Nephron progenitor cell (in vitro differentiated cells): ENCODE results near the gene TRIM39.

Experiments
- DNase-seq: peaks from one replicate; pipeline ENCODE4 v3.0.0; 2021
- H3K27ac Mint-ChIP-seq: 2 replicates; pipeline ENCODE4 v1.8.0; 2021; ENCODE audit warnings: mild to moderate bottlenecking, moderate library complexity, mixed read lengths
- H3K27me3 Mint-ChIP-seq: 2 replicates; pipeline ENCODE4 v1.8.0; 2021; ENCODE audit warnings: mild to moderate bottlenecking, low read depth, mixed read lengths; ENCODE audit not compliant: poor library complexity
- H3K36me3 Mint-ChIP-seq: 2 replicates; pipeline ENCODE4 v1.8.0; 2021; ENCODE audit warnings: low read depth, mixed read lengths
- H3K4me1 Mint-ChIP-seq: 2 replicates; pipeline ENCODE4 v1.8.0; 2021; ENCODE audit warnings: mixed read lengths
- H3K4me3 Mint-ChIP-seq: 2 replicates; pipeline ENCODE4 v1.8.0; 2021; ENCODE audit warnings: mild to moderate bottlenecking, moderate library complexity, mixed read lengths
- H3K9me3 Mint-ChIP-seq: 2 replicates; pipeline ENCODE4 v1.8.0; 2021; ENCODE audit warnings: mild to moderate bottlenecking, moderate library complexity, mixed read lengths
- TF ChIP-seq, protein P1 (sequence below): fragments of 200-600 bp; sonication (generic); IDR thresholded peaks from 2 replicates; pipeline ENCODE4 v1.5.0; 2021; ENCODE audit warnings: antibody characterized with exemption

Gene TRIM39

GRCh38 chr6:30344868-30345671 lies 18.3 kb downstream of the TRIM39 start, which contains the start of gene RPP21:
Gene RPP21, plus strand, starts transcription at chr6:30345156. Its CDS starts 16 bp downstream, at chr6:30345172.
- H3K27me3 Mint-ChIP-seq: peaks cover 7% of the 10 kb centered on the region
- peak within 1 kb of the TSS; percentile 91 for H3K4me3 Mint-ChIP-seq
- no peaks in the 10 kb centered on the region for H3K9me3 Mint-ChIP-seq
- H3K4me1 Mint-ChIP-seq: peaks cover 22% of the 10 kb centered on the region
- peaks cover 32% of the 10 kb centered on the region for H3K36me3 Mint-ChIP-seq
- peak; percentile 90 for DNase-seq
- H3K27ac Mint-ChIP-seq: peak within 1 kb of the TSS; percentile 24
- TF ChIP-seq, protein P1, sequence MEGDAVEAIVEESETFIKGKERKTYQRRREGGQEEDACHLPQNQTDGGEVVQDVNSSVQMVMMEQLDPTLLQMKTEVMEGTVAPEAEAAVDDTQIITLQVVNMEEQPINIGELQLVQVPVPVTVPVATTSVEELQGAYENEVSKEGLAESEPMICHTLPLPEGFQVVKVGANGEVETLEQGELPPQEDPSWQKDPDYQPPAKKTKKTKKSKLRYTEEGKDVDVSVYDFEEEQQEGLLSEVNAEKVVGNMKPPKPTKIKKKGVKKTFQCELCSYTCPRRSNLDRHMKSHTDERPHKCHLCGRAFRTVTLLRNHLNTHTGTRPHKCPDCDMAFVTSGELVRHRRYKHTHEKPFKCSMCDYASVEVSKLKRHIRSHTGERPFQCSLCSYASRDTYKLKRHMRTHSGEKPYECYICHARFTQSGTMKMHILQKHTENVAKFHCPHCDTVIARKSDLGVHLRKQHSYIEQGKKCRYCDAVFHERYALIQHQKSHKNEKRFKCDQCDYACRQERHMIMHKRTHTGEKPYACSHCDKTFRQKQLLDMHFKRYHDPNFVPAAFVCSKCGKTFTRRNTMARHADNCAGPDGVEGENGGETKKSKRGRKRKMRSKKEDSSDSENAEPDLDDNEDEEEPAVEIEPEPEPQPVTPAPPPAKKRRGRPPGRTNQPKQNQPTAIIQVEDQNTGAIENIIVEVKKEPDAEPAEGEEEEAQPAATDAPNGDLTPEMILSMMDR: no peak

DNA sequence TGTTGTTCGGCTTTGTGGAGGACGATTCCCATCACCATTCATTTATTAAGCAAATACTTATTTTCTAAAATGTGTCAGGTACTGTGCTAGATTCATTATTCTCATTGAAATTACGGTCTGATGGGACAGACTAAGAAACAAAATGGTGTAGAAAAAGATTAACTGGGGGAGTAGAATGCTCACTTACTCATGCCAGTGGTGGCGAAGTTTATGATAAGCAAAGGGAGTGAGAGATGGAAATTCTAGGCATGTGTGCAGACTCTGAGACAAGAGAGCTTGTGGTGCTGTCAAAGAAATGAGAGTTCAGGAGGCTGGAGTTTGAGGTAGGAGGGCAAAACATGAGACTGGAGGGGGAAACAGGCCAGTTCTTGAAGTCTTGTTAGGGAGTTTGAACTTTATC lies 19.1 kb downstream of the TRIM39 start:
- peaks cover 28% of the 10 kb centered on the region for H3K36me3 Mint-ChIP-seq
- TF ChIP-seq, protein P1: no peak
- no peaks in the 10 kb centered on the region for H3K9me3 Mint-ChIP-seq
- H3K27ac Mint-ChIP-seq: peak overlapping the region; percentile 24
- H3K27me3 Mint-ChIP-seq: peaks cover 12% of the 10 kb centered on the region
- peak overlapping the region; percentile 91 for H3K4me3 Mint-ChIP-seq
- peaks cover 22% of the 10 kb centered on the region for H3K4me1 Mint-ChIP-seq
- no peak for DNase-seq

DNA sequence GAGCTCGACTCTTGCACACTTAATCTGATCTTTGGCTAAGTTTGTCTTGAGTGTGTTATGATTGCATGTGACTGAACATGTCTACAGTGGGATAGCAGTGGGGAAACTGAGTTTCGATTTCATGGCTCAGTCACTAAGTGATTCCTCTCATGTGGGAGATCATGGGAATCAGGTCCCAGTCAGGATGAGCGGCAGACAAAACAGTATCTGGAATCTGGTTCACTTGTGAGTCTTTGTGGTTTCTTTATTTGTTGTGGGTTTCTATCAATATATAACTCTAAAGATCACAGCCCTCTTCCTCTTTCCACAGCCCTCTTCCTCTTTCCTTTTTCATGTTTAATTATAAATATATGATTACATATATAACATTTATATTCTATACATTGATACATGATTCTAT lies 22.2 kb downstream of the TRIM39 start:
- no peak overlapping the region for H3K4me3 Mint-ChIP-seq
- peaks cover 17% of the 10 kb centered on the region for H3K36me3 Mint-ChIP-seq
- DNase-seq: no peak
- peaks cover 22% of the 10 kb centered on the region for H3K4me1 Mint-ChIP-seq
- H3K27ac Mint-ChIP-seq: no peak overlapping the region
- H3K9me3 Mint-ChIP-seq: no peaks in the 10 kb centered on the region
- peaks cover 15% of the 10 kb centered on the region for H3K27me3 Mint-ChIP-seq
- TF ChIP-seq, protein P1: no peak

DNA sequence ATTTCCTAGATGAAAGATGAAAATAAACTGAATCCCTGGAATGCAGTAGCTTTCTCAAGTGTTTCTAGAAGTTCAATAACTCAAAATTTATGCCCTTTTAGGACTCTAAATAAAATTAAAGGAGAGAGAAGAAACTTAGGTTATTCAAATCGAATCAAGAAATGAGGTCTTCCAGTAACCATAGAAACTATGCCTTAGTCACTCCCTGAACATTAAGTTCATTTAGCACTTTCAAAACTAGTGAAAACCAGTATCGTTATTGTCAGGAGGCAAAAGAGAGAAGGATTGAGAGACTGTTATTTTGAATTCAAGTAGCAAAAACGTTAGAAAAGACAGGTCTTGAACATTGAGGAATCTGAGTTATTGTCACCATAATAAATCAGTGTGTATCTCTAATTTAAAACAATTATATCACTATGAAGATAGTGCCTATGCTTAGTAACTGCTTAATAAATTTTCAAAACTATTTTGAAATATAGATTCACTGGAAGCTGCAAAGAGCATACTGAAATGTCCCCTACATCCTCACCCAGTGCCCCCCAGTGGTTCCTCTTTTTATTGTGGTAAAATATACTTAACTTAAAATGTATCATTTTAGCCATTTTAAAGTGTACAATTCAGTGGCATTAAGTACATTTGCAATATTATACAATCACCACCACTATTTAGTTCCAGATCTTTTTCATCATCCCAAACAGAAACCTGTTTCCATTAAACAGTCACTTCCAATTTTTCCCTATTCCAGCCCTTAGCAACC lies 22.9 kb downstream of the TRIM39 start:
- H3K4me1 Mint-ChIP-seq: peaks cover 16% of the 10 kb centered on the region
- no peak overlapping the region for H3K4me3 Mint-ChIP-seq
- TF ChIP-seq, protein P1: no peak
- H3K9me3 Mint-ChIP-seq: no peaks in the 10 kb centered on the region
- no peak for DNase-seq
- peaks cover 17% of the 10 kb centered on the region for H3K36me3 Mint-ChIP-seq
- H3K27ac Mint-ChIP-seq: no peak overlapping the region
- H3K27me3 Mint-ChIP-seq: peaks cover 13% of the 10 kb centered on the region

GRCh38 chr6:30350524-30350923 lies 23.8 kb downstream of the TRIM39 start:
- Mint-ChIP-seq H3K27ac (no peak overlapping the region), H3K27me3 (peaks cover 13% of the 10 kb centered on the region)
- TF ChIP-seq, protein P1: no peak

More at GRCh38 chr6:30350524-30350923, 23.8 kb downstream of the TRIM39 start:
- no peak overlapping the region for H3K4me3 Mint-ChIP-seq
- peaks cover 17% of the 10 kb centered on the region for H3K36me3 Mint-ChIP-seq
- no peak for DNase-seq
- H3K4me1 Mint-ChIP-seq: peaks cover 12% of the 10 kb centered on the region
- H3K9me3 Mint-ChIP-seq: no peaks in the 10 kb centered on the region
